G401 (cell line): Measurements from ENCODE around the gene TTC38. TPM values are rescaled to one million over a fixed set of nuclear protein-coding genes. Genes with fewer than 3 reads are reported as not detected.

ENCODE experiments used
- DNase-seq: peaks from one replicate; pipeline ENCODE4 v3.0.0-alpha.2; 2015; ENCODE audit warnings: low spot score
- in situ Hi-C: cut with HindIII; loops from 2 replicates; pipeline ENCODE4 v1.10.0; 2016; ENCODE audit warnings: low sequenced_read_pairs, mixed read lengths
- total RNA-seq: library from RNA; depleted of rRNA; stranded (reverse); fragments of >200 nt; shearing (Covaris generic); gene quantifications from 2 replicates; pipeline ENCODE4 v1.2.3, GENCODE V29; 2014

TTC38 gene
- total RNA-seq, 1 experiment from 2014 or later = 37.7 TPM

DNA sequence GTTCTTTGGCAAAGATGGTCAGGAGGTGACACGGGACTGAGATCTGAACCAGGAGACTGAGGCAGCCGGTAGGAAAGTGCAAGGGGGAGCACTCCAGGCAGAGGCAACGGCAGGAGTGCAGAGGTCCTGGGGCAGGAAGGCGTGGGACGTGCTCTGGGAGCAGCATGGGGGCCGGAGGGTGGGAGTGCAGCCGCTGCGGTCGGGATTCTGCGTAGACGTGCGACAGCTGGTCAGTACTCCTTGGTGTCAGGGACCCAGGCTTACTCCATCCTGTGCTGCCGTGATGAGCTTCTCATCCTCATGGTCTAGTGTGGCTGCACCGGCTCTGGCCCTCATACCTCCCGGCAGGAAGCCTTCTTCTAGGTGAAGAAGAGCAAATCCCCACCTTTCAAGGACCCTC is 50.8 kb downstream of the TTC38 start:
- DNase-seq = no peak
- in situ Hi-C loops = no loop called here

DNA sequence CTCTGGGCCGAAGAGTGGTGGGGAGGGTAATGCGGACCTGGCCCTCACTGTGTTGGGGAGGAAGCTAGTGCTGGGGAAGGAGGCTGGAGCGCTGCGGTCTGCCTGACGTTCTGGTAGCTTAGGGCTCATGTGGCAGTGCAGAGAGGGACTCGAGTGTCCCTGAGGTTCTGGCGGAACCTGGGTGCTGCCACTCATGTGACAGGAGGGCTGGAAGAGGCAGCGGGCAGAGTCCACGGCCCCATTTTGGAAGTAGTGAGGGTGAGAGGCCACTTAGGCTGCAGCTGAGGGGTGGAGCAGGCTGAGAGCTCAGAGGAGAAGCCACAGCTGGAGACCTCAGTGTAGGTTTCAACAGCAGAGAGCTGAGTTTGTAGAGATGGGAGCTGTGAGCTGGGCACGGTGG is 51.5 kb downstream of the TTC38 start:
- no peak for DNase-seq
- in situ Hi-C loops = no loop called here

GRCh38 chr22:46320166-46320710 is 52.4 kb downstream of the TTC38 start:
- DNase-seq = no peak
- in situ Hi-C loops = no loop called here

- in situ Hi-C loops = no loop called here
- DNase-seq = no peak
These were observed 53.0 kb downstream of the TTC38 start for GRCh38 chr22:46320716-46321386.

- no peak for DNase-seq
- in situ Hi-C loops = no loop called here
These were observed 54.9 kb downstream of the TTC38 start for GRCh38 chr22:46322711-46323110.

- in situ Hi-C loops = no loop called here
- no peak for DNase-seq
These were observed 55.4 kb downstream of the TTC38 start for GRCh38 chr22:46323162-46323561.

- in situ Hi-C loops = no loop called here
- no peak for DNase-seq
These were observed 58.4 kb downstream of the TTC38 start for GRCh38 chr22:46326066-46326680.

DNA sequence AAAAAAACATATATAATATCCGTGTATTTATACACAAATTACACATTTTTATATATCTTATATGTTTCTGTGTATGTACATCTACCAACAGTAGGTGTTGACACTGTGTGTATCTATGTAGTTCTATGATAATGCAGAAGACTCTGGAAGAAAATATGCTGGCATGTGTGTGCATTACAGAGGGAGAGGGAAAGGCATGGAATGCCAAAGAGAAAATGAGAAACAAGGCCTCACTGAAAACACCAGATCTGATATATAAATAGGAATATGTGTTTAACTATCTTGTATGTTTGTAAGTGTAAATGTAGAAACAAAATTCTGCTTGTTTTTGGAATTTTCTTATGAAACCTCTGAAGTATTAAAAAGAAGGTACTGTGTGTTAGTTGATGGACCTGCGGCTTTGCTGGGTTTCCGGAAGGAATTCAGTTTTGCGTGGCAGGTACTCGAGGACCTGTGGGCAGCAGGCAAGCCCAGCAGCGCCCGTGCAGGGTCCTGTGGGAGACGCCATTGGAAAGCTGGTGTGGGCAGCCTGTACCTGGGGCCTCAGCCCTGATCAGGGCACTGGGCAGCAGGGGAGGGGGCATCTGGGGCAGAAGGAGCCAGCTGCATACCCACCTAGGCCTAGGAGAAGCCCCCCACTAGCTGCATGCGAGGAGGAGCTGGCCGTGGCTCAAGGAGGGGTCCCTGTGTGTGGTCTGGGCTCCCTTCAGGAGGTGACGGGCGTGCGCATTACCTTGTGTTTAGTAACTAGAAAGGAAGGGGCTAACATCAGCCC is 60.1 kb downstream of the TTC38 start:
- in situ Hi-C loops = no loop called here
- DNase-seq = no peak

DNA sequence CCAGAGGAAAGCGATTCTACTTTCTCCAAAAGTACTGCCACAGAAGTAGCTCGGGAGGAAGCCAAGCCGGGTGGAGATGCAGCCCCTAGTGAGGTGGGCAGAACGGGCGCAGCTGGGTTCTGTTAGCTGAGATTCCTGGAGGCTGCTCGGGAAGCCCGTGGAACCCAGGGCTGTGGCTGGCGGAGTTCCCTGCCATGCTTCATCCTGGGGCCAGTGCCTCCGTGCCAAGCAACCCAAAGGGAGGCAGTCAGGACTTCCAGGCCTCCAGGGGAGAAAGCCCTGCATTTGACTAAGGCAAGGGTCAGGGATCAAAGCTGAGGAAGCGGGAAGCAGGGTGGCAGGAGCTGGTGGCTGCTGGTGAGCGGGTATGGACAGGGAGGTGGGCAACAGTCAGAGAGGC is 61.0 kb downstream of the TTC38 start:
- in situ Hi-C loops = no loop called here
- DNase-seq = no peak

DNA sequence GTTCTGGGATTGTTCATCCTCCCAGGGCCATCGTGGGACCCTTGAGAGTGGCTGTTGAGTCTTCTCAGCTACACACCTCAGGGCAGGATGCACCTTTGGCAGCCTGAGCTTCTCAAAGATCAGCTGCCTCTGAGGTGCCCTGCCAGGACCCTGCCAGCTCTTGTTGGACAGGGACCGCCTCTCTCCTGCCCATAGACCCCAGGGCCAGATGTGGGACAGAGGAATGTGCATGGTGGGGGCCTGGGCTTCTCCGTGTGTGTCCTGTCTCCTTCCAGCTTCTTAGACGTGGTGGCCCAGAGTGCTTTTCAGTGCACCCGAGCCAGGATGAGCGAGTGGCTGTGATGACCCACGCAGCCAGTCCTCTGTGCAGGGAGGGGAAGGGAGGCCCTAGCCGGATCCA is 61.8 kb downstream of the TTC38 start:
- DNase-seq = no peak
- in situ Hi-C loops = loop anchor here (5.0 to 10.0 kb wide), 2 partner anchors 85 to 182 kb away; no protein-coding TSS in a partner anchor

DNA sequence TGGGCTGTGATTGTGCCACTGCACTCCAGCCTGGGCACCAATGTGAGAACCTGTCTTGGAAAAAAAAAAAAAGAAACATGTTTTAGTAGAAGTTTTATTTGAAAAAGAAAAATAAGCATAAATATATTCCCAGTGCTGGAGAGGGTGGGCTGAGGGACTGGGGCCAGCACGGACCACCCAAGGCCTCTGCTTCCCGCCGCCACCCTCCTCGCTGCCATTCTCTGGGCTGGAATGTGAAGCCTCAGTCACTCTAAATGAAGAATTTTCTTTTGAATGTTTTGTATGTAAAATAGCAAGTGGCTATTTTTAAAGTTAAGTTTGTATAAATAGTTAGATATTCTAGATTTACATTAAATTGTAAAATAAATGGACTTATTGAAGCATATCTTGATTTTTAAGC is 62.6 kb downstream of the TTC38 start:
- in situ Hi-C loops = loop anchor here (5.0 to 10.0 kb wide), 2 partner anchors 84 to 183 kb away; no protein-coding TSS in a partner anchor

DNA sequence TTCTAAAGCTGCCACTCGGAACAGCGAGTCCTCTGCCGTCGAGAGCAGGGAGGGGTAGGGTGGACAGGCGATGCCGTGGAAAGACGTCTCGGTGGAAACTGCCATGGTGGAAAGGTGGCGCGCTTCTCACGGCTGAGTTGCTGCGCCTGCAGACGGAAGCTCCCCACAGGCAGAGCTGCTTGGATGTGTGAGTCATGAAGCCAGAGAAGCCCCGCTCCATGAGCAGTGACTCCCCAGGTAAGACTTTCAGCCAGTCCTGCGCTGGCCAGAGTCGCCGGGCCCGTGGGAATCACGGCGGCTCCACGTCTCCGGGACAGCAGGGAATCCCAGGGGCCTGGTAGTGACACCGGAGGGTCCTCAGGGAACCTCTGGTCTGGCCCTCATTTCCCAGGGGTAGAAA is 63.7 kb downstream of the TTC38 start:
- DNase-seq = no peak

More for the DNA sequence above, 62.6 kb downstream of the TTC38 start:
- DNase-seq = no peak

GRCh38 chr22:46335201-46336118 is 67.7 kb downstream of the TTC38 start, which contains the start of gene TRMU:
TRMU (plus strand) TSS chr22:46335714; CDS start chr22:46335765, 51 bp downstream.
- DNase-seq = peak; percentile 85

More for the DNA sequence above, 63.7 kb downstream of the TTC38 start:
- in situ Hi-C loops = loop anchor here (5.0 to 10.0 kb wide), 2 partner anchors 83 to 184 kb away; no protein-coding TSS in a partner anchor

DNA sequence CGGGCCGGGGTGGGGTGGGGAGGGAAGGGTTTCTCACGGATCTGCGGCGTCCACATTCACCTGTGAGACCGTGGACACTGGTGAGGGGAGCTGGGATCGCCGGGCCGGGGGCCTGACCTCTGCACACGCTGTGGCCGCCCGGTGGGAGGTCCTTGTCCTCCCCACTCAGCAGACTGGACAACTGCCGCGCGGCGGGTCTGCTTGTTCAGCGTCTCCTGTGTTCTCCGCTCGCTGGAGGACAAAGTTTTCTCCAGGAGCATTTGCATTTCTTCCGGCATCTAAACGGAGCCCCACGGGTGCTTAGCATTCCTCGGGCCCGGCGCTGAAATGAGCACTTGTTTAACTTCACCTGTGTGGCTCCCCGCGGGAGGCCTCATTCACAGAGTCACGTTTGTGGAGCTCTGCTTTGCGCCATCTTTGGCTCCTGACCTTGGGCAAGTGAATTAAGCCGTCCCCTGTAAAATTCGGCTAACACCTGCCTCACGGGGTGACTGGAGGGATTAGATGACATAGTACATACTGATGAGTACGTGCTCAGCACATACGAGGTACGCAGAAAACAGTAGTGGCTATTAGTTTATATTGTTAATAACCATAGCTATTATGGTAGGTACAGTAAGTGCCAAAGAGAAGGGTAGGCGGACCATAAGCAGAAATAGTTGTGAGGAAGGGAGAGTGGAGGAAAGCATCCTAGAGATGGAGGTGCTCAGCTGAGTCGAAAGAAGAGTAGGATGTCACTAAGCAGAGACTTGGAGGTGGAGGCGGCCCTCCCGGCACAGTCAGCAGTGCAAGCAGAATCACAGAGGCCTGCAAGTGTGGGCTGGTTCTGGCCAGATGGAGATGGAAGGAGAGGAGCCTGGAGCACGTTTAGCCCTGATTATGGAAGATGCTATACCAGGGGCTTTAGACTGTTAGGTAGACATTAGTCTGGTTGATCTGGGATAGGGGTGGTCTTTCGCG is 68.6 kb downstream of the TTC38 start:
- peak; percentile 13 for DNase-seq
- in situ Hi-C loops = loop anchor here (10.0 kb wide), 1 partner anchor 78 kb away; no protein-coding TSS in a partner anchor

More at GRCh38 chr22:46335201-46336118, 67.7 kb downstream of the TTC38 start, which contains the start of gene TRMU:
- in situ Hi-C loops = loop anchor here (10.0 kb wide), 1 partner anchor 79 kb away; no protein-coding TSS in a partner anchor

- in situ Hi-C loops = loop anchor here (10.0 kb wide), 1 partner anchor 77 kb away; no protein-coding TSS in a partner anchor
- no peak for DNase-seq
These were observed 70.1 kb downstream of the TTC38 start for GRCh38 chr22:46337870-46338269.

DNA sequence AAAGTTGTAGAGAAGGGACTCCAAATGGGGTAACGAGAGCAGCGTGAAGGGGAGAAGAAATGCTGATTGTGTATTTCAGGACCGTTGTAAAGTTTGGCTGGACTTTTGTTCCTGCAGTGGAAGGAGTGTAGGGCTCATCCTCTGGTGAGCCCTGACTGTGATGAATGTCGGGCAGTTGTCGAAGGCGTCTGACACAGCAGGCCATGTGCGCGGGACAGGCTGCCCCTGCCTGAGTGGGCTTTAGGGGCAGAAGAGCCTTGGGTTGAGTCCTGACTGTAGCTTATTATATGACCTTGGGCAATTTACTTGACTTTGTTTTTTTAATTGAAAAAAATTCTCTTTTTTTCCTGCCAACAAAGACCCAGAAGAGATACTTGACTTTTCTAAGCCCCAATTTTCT is 70.8 kb downstream of the TTC38 start:
- in situ Hi-C loops = loop anchor here (10.0 kb wide), 1 partner anchor 76 kb away; no protein-coding TSS in a partner anchor
- DNase-seq = no peak

GRCh38 chr22:46339956-46340355 is 72.1 kb downstream of the TTC38 start:
- DNase-seq = no peak
- in situ Hi-C loops = loop anchor here (10.0 kb wide), 1 partner anchor 75 kb away; no protein-coding TSS in a partner anchor
